ENCODE results near the gene PREB. TPM values are rescaled to one million over a fixed set of nuclear protein-coding genes. Genes with fewer than 3 reads are reported as not detected.

PREB gene
- total RNA-seq, 6 experiments from 2014 or later: 43.4 to 50.7 (median 46.4) TPM

DNA sequence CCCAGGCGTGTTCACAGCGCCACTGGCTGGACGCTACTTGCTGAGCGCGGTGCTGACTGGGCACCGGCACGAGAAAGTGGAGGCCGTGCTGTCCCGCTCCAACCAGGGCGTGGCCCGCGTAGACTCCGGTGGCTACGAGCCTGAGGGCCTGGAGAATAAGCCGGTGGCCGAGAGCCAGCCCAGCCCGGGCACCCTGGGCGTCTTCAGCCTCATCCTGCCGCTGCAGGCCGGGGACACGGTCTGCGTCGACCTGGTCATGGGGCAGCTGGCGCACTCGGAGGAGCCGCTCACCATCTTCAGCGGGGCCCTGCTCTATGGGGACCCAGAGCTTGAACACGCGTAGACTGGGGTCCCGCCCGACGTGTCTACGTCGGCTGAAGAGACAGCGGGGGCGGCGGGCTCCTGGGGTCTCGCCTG, 48.8 kb downstream of the PREB start:
- Mint-ChIP-seq H3K27ac (peak overlapping the region; percentile 41), H3K27me3 (ENCODE audit: insufficient read depth) (peaks cover 3% of the 10 kb centered on the region), H3K36me3 (ENCODE audit: low read depth) (peaks cover 7% of the 10 kb centered on the region; the same call in 1 of the 2 replicates), H3K4me3 (peak overlapping the region; percentile 62), H3K4me1 (ENCODE audit: low read depth) (peaks cover 27% of the 10 kb centered on the region), H3K9me3 (no peaks in the 10 kb centered on the region)
- DNase-seq: peak; percentile 46
- TF ChIP-seq, protein P1, sequence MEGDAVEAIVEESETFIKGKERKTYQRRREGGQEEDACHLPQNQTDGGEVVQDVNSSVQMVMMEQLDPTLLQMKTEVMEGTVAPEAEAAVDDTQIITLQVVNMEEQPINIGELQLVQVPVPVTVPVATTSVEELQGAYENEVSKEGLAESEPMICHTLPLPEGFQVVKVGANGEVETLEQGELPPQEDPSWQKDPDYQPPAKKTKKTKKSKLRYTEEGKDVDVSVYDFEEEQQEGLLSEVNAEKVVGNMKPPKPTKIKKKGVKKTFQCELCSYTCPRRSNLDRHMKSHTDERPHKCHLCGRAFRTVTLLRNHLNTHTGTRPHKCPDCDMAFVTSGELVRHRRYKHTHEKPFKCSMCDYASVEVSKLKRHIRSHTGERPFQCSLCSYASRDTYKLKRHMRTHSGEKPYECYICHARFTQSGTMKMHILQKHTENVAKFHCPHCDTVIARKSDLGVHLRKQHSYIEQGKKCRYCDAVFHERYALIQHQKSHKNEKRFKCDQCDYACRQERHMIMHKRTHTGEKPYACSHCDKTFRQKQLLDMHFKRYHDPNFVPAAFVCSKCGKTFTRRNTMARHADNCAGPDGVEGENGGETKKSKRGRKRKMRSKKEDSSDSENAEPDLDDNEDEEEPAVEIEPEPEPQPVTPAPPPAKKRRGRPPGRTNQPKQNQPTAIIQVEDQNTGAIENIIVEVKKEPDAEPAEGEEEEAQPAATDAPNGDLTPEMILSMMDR (IDR thresholded peaks at IDR 0.05): peak; percentile 57; the same call in 1 of the 2 replicates

DNA sequence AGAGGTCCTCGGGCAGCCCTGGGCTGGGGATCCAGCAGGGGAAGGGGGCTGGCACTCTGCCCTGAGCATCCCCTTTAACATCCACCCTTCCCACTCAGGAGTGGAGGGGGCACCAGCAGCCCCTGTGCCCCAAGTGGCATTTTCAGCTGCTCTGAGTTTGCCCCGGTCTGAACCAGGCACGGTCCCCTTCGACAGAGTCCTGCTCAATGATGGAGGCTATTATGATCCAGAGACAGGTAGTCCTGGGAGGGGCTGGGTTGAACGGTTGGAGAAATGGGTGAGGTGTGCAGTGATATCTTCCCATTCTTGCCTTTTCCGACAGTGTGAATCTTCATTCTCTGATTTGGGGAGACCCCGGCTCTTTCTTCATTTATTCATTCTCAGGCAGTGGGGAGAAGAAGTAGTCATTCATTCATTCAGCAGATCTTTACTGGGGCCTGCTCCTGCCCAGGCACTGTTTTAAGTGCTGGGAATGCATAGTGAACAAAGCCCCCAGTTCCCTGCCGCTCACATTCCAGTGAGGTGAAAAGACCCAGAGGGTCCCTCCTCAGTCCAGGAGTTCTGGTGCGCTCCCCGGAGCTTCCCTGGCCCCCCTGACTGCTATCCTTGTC, 49.3 kb downstream of the PREB start:
- DNase-seq: no peak
- TF ChIP-seq, protein P1 (IDR thresholded peaks at IDR 0.05): no peak; the same call in 1 of the 2 replicates
- H3K4me3 Mint-ChIP-seq: peak overlapping the region; percentile 62
- H3K27me3 Mint-ChIP-seq (ENCODE audit: insufficient read depth): peaks cover 3% of the 10 kb centered on the region
- H3K4me1 Mint-ChIP-seq (ENCODE audit: low read depth): peaks cover 32% of the 10 kb centered on the region
- peaks cover 9% of the 10 kb centered on the region; the same call in 1 of the 2 replicates for H3K36me3 Mint-ChIP-seq (ENCODE audit: low read depth)
- H3K27ac Mint-ChIP-seq: peak overlapping the region; percentile 41
- H3K9me3 Mint-ChIP-seq: no peaks in the 10 kb centered on the region

DNA sequence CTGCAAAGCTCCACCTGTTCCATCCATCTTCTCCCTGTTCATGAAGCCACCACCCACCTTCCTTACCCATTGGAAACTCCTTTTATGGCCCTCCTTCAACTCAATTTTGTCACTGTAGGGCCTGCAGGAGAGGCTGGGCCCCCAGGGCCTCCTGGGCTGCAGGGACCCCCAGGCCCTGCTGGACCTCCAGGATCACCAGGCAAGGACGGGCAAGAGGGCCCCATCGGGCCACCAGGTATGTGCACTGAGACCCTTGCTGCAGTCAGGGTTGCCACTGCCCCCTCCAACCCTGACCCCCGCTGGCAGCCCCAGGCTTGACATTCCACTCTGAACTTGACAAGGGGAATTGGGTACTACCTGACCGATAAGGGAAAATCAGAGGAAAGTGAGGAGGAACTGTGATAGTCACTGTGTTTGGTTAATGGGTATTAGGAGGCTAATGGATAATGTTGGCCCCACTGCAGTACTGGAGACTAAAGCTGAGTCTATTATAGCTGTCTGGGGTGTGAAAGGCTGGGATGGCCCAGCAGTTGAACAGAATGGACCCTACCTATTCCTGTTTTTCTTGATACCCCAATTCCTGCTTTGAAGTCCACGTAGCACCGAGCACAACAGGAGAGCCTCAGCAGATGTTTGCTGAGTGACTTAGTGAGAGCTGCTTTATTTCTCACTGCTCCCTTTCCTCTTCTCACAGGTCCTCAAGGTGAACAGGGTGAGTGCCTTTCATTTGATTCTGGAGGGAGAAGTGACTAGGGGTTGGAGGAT, 50.0 kb downstream of the PREB start:
- H3K27ac Mint-ChIP-seq: no peak overlapping the region
- H3K36me3 Mint-ChIP-seq (ENCODE audit: low read depth): peaks cover 12% of the 10 kb centered on the region; the same call in 1 of the 2 replicates
- peaks cover 3% of the 10 kb centered on the region for H3K27me3 Mint-ChIP-seq (ENCODE audit: insufficient read depth)
- H3K4me1 Mint-ChIP-seq (ENCODE audit: low read depth): peaks cover 39% of the 10 kb centered on the region
- TF ChIP-seq, protein P1 (IDR thresholded peaks at IDR 0.05): no peak
- no peak overlapping the region for H3K4me3 Mint-ChIP-seq
- no peaks in the 10 kb centered on the region for H3K9me3 Mint-ChIP-seq
- no peak for DNase-seq

DNA sequence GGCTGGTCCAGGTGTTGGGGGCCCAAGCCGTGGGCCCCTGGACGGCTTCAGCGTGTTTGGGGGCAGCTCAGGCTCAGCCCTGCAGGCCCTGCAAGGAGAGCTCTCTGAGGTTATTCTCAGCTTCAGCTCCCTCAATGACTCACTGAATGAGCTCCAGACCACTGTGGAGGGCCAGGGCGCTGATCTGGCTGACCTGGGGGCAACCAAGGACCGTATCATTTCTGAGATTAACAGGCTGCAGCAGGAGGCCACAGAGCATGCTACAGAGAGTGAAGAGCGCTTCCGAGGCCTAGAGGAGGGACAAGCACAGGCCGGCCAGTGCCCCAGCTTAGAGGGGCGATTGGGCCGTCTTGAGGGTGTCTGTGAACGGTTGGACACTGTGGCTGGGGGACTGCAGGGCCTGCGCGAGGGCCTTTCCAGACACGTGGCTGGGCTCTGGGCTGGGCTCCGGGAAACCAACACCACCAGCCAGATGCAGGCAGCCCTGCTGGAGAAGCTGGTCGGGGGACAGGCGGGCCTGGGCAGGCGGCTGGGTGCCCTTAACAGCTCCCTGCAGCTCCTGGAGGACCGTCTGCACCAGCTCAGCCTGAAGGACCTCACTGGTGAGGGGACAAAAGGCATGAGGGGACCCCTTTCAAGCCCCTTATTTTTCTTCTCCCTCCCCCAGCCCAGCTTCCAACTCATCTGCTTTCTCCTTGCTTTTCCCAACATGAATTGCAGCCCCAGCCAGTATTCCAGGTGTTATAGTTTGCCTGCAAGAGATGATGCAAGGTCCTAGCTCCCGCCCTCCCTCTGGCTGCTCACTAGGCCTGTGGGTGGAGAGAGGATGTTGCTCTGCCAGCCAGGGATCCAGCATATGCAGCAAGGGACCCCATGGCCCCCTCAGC, 50.8 kb downstream of the PREB start:
- DNase-seq: no peak
- H3K4me3 Mint-ChIP-seq: no peak overlapping the region
- peaks cover 12% of the 10 kb centered on the region; the same call in 1 of the 2 replicates for H3K36me3 Mint-ChIP-seq (ENCODE audit: low read depth)

More for the DNA sequence above, 50.8 kb downstream of the PREB start:
- Mint-ChIP-seq H3K4me1 (ENCODE audit: low read depth) (peaks cover 40% of the 10 kb centered on the region), H3K27me3 (ENCODE audit: insufficient read depth) (peaks cover 3% of the 10 kb centered on the region), H3K27ac (no peak overlapping the region), H3K9me3 (no peaks in the 10 kb centered on the region)
- TF ChIP-seq, protein P1 (IDR thresholded peaks at IDR 0.05): no peak
